ENCODE measurements around the gene SELENOF.

The SELENOF gene

GRCh38 chr1:86913896-86914600, at the start of gene SELENOF:
Gene SELENOF (minus strand): TSS chr1:86914126. CDS start chr1:86914111, 15 bp downstream.
- peak; percentile 100 for DNase-seq

DNA sequence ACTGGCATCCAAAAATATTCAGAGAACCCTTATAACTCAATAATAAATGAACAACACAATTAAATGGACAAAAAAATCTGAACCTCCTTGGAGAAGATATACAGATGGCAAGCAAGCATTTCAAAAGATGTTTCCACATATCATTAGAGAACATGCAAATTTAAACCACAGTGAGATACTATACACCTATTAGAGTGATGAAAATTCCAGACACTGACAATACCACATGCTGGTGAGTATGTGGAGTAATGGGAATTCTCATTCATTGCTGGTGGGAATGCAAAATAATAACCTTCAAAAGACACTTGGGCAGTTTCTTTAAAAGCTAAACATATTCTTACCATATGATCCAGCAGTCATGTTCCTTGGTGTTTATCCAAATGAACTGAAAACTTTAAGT, 46.6 kb upstream of the SELENOF start:
- DNase-seq = no peak

DNA sequence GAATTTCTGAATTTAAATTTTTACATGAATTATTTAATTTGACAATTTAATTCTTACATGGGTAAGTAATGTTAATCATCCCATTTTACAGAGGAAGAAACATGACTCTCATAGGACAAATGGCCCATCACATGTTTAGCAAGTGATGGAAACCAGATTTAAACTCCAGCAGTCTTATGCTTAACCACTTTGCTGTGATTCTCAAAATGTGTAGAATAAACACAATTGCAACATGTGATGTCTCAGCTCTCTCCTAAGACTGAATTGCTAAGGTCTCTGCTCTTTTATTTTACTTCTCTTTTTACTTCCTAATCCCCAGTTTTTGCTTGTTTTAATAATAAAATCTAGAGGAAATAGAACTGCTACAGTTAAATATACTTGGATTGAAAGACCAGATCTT, 43.3 kb upstream of the SELENOF start:
- no peak for DNase-seq

DNA sequence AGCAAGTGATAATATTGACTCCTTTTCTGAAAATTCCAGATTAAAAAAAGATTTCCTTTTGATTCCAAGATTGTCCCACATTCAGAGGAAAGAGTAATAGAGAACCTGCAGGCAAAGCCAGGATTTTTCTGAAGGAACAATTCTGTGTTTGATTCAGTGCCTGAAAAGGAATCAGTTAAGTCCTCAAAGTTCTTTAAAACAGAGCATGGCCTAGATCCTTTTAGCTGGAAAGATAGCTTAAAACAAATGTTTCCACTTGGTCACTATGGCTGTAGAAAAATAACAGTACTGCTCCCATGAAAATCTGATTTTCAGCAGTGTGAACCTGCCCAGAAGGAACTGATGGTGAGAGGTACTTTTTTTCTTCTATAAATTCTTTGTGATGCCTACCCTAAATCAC, 42.3 kb upstream of the SELENOF start:
- DNase-seq = no peak

GRCh38 chr1:86955678-86956077, 41.8 kb upstream of the SELENOF start:
- no peak for DNase-seq

DNA sequence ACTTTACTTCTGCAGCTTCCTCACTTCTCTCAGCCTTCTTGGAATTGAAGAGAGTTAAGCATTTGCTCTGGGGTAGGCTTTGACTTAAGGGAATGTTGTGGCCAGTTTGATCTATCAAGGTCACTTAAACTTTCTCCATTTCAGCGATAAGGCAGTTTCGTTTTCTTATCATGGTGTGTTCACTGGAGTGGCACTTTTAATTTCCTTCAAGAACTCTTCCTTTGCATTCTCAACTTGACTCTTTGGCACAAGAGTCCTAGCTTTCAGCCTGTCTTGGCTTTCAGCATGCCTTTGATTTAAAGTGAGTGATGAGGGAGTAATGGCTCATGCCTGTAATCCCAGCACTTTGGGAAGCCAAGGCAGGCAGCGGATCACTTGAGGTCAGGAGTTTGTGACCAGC, 39.2 kb upstream of the SELENOF start:
- no peak for DNase-seq

GRCh38 chr1:86951430-86951829, 37.5 kb upstream of the SELENOF start:
- no peak for DNase-seq

DNA sequence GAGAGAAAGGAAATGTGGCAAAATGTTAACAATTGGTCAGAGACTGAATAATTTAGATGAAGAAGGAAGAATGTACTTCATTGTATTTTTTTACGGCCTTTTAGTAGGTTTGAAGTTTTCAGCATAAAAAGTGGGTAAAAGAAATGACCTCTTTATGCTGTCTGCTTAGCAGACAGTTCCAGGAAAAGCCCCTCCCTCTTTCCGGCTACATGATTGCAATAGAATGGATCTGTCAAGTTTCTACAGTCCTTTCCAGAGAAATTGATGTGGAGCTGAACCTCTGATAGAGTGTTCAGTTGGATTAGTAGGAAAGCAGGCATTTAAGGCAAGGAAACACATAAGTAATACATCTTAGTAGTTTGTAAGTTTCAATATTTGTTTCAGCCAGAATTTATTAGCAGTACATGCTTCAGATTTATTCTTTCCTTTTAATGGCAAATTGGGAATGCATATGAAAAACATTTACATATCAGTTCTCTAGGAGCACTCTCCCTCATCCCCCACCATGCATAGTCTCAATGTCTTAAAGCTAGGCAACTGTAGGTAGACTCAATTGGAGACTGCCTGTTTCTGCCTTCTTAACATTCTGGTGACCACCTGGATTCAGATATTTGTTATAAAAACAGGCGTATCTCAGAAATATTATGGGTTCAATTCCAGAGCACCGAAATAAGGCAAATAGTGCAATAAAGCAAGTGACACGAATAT, 36.9 kb upstream of the SELENOF start:
- no peak for DNase-seq

DNA sequence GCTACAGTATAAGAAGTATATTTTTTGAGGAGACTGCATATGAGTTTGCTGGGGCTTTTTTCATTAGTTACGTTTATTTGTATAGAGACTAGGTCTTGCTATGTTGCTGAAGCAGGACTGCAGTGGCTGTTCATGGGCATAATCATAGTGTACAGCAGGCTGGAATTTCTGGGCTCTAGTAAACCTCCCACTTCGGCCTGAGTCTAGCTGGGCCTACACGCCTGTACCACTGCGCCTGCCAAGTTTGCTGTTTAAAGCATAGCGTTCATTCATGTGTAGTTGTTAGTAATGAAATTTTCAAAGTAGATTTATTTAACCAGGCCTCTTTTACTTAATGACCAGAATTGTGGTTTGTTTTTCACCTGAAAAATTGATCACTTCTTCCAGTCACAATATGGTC, 34.3 kb upstream of the SELENOF start:
- DNase-seq = no peak

- DNase-seq = no peak
Observed at GRCh38 chr1:86942743-86943142, 28.8 kb upstream of the SELENOF start.

GRCh38 chr1:86942042-86942441, 28.1 kb upstream of the SELENOF start:
- no peak for DNase-seq

DNA sequence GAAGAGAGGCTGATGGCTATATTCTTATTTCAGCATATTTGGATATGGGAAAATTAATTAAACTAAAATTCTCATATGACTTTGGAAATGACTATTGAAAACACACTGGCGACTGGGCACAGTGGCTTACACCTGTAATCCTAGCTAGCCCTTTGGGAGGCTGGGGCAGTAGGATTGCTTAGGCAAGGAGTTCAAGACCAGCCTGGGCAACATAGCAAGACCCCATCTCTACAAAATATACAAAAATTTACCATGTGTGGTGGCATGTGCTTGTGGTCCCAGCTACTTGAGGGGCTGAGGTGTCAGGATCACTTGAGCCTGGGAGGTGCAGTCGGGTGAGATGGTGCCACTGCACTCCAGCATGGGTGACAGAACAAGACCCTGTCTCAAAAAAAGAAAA, 26.7 kb upstream of the SELENOF start:
- DNase-seq = no peak

GRCh38 chr1:86939406-86939805, 25.5 kb upstream of the SELENOF start:
- DNase-seq = no peak

DNA sequence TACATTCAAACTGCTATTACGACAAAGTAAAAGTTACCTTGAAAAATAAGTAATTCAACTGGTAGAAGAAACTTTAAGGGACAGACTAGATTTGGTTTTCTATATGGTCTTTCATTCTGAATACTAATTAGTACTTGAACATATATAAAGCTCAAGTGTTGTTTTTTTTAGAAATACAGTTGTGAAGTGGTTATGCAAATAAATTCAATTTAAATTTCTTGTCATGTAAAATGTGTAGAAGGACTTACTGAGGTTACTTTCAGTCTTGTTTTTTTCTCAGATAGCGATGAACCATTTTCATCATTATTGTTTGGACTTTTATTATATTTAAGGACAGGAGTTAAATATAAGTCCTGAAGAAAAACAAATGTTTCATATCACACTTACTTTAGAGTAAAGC, 24.9 kb upstream of the SELENOF start:
- no peak for DNase-seq

DNA sequence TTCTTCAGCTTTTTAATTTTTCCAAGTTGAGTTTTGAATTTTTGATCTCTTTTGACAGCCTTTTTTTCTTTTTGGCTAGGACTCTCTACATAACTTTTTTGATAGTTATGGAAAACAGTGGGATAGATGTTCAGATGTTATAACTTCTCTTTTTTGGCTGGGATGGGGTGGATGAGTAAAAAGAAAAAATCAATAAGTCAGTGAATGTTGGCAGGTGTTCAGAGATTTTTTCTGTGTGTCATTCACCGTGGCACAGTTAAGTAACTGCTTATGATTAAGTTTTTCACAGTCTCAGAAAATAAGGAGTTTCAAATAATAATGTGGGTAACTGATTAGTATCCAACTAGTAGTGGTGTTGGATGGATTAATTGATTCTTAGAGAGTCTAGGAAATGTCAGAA, 24.5 kb upstream of the SELENOF start:
- no peak for DNase-seq

- DNase-seq = peak; percentile 57
Observed at GRCh38 chr1:86933562-86934377, 19.8 kb upstream of the SELENOF start.

DNA sequence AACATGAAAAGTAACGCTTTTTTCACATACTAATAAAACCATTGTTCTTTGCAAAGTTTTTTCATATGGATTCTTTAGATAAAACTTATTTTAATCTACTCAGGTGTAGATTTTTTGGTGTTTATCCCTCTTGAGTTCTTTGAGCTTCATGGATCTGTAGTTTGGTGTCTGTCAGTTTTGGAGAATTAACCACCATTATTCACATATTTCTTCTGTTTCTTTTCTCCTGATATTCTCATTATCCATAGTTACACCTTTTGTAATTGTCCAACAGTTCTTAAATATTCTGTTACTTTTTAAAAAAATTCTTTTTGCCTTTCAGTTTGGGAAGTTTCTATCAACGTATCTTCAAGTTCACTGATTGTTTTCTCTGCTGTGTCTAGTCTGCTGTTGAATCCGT, 19.1 kb upstream of the SELENOF start:
- no peak for DNase-seq

DNA sequence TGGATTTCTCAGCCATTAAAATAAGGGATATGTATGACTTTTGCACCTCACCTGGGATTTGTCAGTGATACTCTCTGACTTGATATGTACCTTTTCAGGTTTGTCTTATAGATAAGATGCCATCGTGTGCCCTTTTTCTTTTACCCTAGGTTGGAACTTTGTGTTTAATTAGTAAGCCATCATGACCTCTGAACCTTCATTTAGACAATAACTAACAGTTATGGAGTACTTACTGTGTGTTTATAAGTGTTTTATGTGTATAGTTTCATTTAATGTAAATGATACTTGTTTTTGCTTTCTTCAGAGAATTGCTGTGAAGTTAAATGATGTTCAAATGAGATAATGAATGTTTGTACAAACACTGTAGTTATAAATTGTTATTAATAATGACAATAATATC, 14.9 kb upstream of the SELENOF start:
- no peak for DNase-seq

GRCh38 chr1:86926883-86927282, 13.0 kb upstream of the SELENOF start:
- DNase-seq = no peak

- DNase-seq = no peak
Observed at GRCh38 chr1:86925742-86926141, 11.8 kb upstream of the SELENOF start.

- DNase-seq = no peak
Observed at GRCh38 chr1:86924324-86924960, 10.5 kb upstream of the SELENOF start.

DNA sequence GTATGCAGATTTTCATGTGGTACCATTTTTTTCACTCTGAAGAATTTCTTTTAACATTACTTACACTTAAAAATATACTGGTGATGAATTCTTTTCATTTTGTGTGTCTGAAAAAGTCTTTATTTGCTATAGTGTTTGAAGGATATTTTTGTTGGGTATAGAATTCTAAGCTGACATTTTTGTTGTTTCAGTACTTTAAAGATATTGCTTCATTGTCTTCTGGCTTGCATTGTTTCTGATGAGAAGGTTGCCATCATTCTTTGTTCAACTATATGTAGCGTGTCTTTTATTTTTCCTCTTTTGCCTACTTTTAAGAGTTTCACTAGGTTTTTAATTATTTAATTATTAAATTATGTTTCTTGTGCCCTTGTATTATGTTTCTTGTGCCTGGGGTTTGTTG, 8.5 kb upstream of the SELENOF start:
- DNase-seq = no peak

GRCh38 chr1:86916752-86917151, 2.8 kb upstream of the SELENOF start:
- no peak for DNase-seq

Measured in NCI-H510A treated with DMSO at 0.1 percent for 48 hours (cell line).